NCI-H1092 (cell line): ENCODE measurements around the gene PADI2.
"Not testable (repeated sequence)": the region's sequence is repeated elsewhere in the genome, so short reads cannot be mapped to it uniquely, and the experiment has no call there.

Experiments used
- DNase-seq: peaks from one replicate; lab custom pipeline; 2025; lab: John Stamatoyannopoulos, UW

Gene PADI2

GRCh38 chr1:17081439-17081838 lies 37.8 kb downstream of the PADI2 start:
- no peak for DNase-seq

DNA sequence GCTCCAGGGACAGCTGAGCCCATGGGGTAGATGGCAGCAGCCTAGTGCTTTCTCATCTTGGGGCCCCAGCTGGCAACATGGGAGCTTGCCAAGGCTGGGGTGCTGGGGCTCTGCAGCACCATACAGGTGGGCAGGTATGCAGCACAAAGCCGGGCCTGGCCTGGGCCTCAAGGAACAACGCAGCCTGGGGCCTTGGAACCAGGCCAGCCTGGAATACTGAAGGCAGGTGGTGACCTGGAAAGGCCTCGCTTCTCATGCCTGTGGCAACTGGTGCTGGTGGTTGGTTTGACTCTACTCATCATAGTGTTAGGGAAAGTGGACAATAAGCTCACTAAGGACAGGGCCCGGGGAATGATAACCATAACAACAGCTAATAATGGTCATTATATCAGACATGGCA lies 38.4 kb downstream of the PADI2 start:
- no peak for DNase-seq

GRCh38 chr1:17080085-17080759 lies 39.0 kb downstream of the PADI2 start:
- no peak for DNase-seq

GRCh38 chr1:17078991-17079868 lies 40.0 kb downstream of the PADI2 start:
- DNase-seq, result no peak

DNA sequence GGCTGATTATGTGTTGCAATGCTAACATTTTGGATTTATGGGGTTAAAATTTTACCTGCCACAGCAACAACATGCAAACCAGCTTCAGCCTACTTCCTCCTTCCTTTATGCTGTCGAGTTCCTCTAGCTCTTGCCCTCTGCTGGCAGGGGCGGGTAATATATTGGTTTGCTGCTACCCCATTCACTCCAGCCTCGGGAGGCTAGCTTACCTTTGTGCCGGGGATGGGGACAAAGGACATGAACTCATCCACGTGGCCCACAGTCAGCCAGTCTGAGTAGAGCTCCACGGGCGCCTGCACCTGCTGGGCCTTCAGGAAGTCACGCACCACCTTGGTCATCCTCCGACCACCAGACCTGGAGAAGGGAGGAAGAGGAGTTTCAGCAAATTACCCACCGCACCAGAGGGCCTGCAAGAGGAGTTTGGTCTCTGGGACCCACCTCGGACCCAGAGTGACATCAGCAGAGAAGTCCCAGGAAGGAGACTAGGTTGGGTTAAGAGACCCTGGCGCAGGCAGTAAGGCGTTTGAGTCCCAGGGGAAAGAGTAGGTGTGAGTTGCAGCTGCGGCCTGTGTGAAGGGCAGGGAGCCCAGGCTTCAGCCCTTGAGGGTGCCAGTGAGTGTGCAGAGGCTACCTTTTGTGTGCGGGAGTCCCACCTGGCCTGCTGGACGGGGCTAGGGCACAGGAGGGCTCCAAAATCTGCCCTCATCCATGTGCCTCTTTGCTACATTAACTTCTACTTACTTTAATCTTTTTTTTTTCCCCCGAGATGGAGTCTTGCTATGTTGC lies 43.6 kb downstream of the PADI2 start:
- DNase-seq, result no peak

- DNase-seq, result no peak
These were observed 47.5 kb downstream of the PADI2 start for GRCh38 chr1:17071794-17072193.

DNA sequence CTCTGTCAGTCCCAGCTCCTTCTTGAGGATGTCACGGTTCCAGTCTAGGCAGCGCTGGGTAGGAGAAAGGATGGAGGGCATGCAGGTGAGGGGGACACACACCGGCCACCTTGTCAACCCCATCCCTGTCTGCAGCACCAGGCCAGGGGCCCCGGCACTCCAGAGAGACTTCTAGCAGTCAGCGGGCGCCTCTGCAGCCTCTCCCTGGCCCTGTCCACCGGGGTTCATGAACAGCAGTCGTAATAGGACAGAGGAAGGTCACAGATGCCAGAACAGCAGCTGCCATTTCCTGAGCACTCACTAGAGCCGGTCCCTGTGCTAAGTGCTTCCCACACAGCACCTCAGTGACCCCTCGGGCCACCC lies 49.1 kb downstream of the PADI2 start:
- no peak for DNase-seq

DNA sequence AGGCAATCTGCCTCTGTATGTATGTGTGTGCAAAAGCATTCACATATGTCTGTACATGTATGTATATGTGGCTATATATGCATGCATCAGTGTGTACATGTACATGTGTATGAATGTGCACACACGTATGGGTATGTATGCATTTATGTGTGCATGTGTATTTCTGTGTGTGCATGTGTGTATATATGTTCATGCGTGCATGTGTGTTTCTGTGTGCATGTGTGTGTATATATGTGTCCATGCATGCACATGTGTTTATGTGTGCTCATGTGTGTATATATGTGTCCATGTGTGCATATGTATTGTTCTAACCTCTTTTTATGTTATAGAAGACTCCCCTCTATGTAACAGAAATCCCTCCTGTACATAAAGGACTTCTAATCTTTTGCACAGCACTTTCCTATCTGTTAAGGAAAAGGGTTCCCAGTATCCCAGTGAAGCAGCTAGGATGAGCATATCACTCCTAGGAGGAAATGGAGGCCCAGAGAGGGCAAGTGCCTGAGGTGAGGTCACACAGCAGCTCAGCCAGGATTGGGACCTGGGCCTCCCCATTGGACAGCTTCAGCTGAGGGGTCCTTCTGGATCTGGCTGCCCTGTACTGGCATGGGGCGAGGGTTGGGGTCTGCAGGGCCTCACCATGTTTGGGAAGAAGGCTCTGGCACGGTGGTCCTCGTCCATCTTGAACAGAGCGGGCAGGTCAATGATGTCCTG lies 49.6 kb downstream of the PADI2 start:
- DNase-seq, result no peak

- DNase-seq, result no peak
These were observed 50.5 kb downstream of the PADI2 start for GRCh38 chr1:17068789-17069188.

DNA sequence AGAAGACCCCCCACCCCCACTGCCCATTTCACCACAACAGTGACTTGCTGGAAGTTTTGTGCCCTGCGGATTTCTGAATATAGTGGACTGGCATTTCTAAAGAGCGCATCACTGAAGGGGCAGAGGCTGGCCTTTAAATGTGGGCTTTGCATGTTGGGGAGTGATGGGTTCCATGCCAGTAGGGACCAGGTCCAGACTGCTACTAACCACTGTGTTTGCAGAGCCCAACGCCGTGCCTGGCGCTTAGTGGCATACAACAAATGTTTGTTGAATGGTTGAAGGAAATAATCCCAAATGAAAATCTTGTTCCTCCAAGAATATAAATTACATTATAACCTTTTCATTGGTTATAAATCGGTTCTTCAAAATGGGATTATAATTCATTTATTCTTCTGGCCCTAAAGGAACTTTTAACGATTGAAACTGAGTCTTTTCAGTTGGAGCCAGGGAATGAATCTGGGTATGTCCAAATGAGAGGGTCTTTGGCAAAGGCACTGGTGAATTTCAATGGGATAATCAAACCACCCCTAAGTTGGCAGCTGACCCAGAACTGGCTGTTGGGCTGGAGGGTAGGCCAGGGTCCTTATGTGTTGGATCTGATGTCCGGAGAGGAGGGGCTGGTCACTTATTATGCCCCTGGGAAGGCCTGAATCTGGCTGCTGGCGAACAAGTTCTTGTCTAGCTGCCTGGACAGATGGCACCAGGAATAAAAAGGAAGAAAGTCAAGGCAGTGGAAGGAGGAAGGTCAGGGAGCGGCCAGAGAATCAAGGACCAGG lies 51.6 kb downstream of the PADI2 start:
- DNase-seq, result no peak

GRCh38 chr1:17067069-17067426 lies 52.2 kb downstream of the PADI2 start:
- DNase-seq, result no peak

- no peak for DNase-seq
These were observed 52.7 kb downstream of the PADI2 start for GRCh38 chr1:17066361-17067068.

DNA sequence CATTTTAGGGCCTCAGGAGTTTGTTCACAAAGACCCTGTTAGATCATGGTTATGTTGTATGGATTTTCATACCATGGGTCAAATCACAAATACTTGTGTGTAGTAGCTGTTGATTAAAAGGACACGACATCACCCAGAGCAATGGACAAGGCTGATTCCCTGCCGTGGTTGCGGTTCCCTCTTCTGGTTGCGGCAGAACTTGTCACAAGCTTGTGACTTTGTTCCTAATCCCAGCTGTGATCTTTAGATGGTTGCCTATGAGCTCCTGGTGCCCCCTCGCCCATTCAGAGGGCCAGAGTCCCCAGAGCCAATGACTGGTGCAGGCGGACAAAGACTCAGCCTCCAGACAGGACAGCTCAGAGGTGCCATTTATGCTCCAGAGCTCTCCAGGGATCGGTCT lies 53.6 kb downstream of the PADI2 start:
- no peak for DNase-seq

- not testable (repeated sequence) for DNase-seq
These were observed 56.5 kb downstream of the PADI2 start for GRCh38 chr1:17062751-17063150.

DNA sequence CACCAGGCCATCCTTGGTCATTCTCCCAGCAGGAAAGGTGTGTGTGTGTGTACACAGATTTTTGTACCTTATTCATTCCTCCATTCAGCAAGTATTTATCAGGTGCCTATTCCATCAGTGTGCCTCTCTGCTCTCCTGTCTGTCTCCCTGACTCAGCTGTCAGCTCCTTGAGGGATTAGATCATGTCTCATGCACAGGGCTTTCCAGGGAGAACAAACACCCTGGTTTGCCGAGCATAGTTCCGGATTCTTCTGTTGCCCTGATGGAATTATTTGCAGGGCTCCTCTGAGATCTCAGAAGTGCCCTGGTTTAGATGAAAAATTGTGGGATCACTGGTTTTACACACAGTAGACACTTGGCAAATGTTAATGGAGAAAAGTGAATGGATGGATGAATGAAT lies 57.4 kb downstream of the PADI2 start:
- DNase-seq, result no peak

- no peak for DNase-seq
These were observed 57.8 kb downstream of the PADI2 start for GRCh38 chr1:17061486-17061885.

DNA sequence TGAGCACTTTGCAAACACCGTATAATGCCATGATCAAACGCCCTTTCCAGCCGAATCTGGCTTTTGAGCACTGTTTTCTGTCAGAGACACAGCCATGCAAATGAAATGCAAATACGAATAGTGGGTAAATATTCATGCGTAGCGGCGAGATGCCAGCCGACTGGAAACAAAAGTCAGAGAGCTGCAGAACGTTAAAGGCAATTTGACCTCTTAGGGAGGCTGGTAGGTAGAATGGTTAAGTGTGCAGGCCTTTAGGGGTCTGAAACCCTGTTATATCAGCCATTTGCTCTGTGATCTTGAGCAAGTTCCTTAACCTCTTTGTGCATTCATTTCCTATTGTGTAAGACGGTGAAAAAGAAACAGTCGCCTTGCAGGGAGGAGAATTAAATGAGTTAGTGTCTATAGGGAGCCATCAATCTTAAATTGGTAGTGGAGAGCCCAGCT lies 58.9 kb downstream of the PADI2 start:
- DNase-seq, result no peak

DNA sequence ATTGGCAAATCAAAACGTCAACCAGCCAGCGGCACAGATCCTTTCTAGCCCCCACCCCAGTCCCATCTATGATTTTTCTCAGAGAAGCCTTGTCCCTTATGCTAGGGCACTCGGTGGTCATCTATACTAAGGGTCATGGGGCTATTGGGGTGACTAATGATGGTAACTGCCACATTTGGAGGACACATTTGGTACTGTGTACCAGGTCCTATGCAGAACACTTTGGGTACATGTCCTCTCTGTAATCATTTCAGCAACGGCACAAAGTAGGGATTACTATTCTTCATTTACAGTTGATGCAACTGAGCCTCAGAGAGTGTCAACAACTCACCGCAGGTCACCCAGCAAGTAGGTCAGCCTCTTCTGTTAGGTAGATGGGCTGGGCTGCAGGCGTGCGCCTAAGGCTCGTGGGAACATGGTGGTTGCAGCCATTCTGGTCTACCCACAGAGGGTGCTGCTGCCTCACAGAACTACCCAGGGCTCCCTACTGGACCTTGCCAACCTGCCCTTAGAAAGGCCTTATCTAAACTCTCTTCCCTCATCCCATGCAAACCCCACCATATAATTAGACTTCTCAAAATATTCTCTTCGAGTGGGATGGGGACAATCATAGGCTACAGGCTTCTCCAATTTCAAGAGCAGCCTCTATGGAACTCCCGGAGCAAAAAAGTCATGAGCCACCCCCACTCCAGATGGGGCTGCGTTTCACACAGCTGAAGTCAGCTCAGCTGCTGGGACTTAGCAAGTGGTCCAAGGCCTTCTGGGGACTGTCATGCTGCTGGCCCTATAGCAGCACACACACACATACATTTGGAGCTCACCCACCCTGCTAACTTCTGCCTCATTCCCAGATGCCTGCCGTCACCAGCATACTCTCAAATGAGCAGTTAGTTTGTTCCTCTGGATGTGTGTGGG lies 59.6 kb downstream of the PADI2 start:
- peak; percentile 70 for DNase-seq

- DNase-seq, result no peak
These were observed 62.7 kb downstream of the PADI2 start for GRCh38 chr1:17056551-17056950.

- no peak for DNase-seq
These were observed 63.5 kb downstream of the PADI2 start for GRCh38 chr1:17055801-17056200.
